Common myeloid progenitor, CD34-positive (primary cell): Measurements from ENCODE around the gene PLPP4.

Experiments used
- CTCF ChIA-PET: fragments of 350-600 bp; sonication (Branson Sonifier 250); formaldehyde crosslinking; loops from one replicate; lab custom pipeline; 2021; ENCODE audit warnings: antibody characterized with exemption; lab: Charles Lee
- POLR2A ChIA-PET: fragments of 350-600 bp; sonication (Branson Sonifier 250); formaldehyde crosslinking; loops from one replicate; lab custom pipeline; 2021; ENCODE audit warnings: antibody characterized with exemption; lab: Charles Lee
- DNase-seq, 3 donors: peaks; one replicate each; pipeline versions ENCODE4 v3.0.0 to v3.0.0-alpha.2; 2013
- H3K27ac ChIP-seq, 2 experiments: 1 replicate in 1 of 2; 2 replicates in 1 of 2; pipeline ENCODE4 v1.7.0; 2013; ENCODE audit warnings: inconsistent platforms in 2 of 2, low read length in 2 of 2, mild to moderate bottlenecking in 2 of 2, low read depth in 1 of 2, moderate library complexity in 1 of 2; ENCODE audit not compliant: severe bottlenecking in 2 of 2, insufficient read depth in 1 of 2, poor library complexity in 1 of 2
- H3K27me3 ChIP-seq, 5 experiments: replicated peaks in 2 of 5; 1 replicate in 3 of 5; 2 replicates in 2 of 5; pipeline versions ENCODE4 v1.6.1 to v1.7.0; 2013; ENCODE audit warnings: low read length in 4 of 5, mild to moderate bottlenecking in 2 of 5, moderate library complexity in 2 of 5, inconsistent platforms in 1 of 5; ENCODE audit not compliant: insufficient read depth in 5 of 5, control insufficient read depth in 4 of 5
- H3K36me3 ChIP-seq, 4 experiments: 1 replicate in 2 of 4; 2 replicates in 2 of 4; pipeline versions ENCODE4 v1.6.1 to v1.7.0; 2013; ENCODE audit warnings: low read length in 3 of 4, control low read depth in 1 of 4, mild to moderate bottlenecking in 1 of 4; ENCODE audit not compliant: control insufficient read depth in 4 of 4, insufficient read depth in 4 of 4
- H3K4me1 ChIP-seq, 4 experiments: 1 replicate in 3 of 4; 2 replicates in 1 of 4; pipeline versions ENCODE4 v1.6.1 to v1.7.1; 2013; ENCODE audit warnings: low read length in 3 of 4, mild to moderate bottlenecking in 3 of 4, control low read depth in 1 of 4, inconsistent platforms in 1 of 4, moderate library complexity in 1 of 4; ENCODE audit not compliant: control insufficient read depth in 4 of 4, insufficient read depth in 4 of 4; ENCODE audit errors: control extremely low read depth in 1 of 4
- H3K4me3 ChIP-seq, 7 experiments: 1 replicate in 4 of 7; 2 replicates in 3 of 7; pipeline versions ENCODE4 v1.5.1 to v1.7.0; 2013; ENCODE audit warnings: mild to moderate bottlenecking in 7 of 7, low read length in 6 of 7, moderate library complexity in 6 of 7, inconsistent platforms in 2 of 7, low read depth in 2 of 7, control low read depth in 1 of 7; ENCODE audit not compliant: insufficient read depth in 4 of 7, control insufficient read depth in 1 of 7; ENCODE audit errors: extremely low read depth in 1 of 7
- H3K9me3 ChIP-seq, 5 experiments: 1 replicate in 4 of 5; 2 replicates in 1 of 5; pipeline versions ENCODE4 v1.6.1 to v1.7.1; 2013; ENCODE audit warnings: low read length in 4 of 5, mild to moderate bottlenecking in 2 of 5, inconsistent platforms in 1 of 5, low read depth in 1 of 5, moderate library complexity in 1 of 5; ENCODE audit not compliant: control insufficient read depth in 4 of 5, insufficient read depth in 2 of 5; ENCODE audit errors: control extremely low read depth in 1 of 5
- WGBS: methylation state at CpG from one replicate; pipeline ENCODE4 v1.1.5; 2013; ENCODE audit not compliant: insufficient coverage; 5-methylcytosine and 5-hydroxymethylcytosine counted together

PLPP4 gene

DNA sequence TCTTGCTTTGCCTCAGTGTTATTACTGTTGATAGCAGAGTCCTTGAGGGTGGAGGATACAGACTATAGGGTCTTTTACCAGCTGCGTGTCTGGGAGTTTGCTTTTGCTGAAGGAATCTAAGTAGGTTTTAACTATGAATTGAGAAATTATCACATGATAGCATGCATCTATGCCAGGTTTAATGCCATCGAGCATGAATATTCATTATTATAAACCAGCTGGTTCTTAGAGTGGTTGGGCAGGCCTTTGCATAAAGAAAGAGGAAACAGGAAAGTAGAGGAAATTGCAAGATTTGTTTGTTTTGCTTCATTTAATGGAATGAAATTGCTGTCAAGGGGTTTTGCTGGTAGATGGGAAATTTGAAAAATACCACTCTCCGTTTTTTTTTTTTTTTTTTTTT, 70.7 kb downstream of the PLPP4 start:
- H3K9me3 ChIP-seq, result peaks cover 0 to 2% (median 0%) of the 10 kb centered on the region in 5 experiments
- no peaks in the 10 kb centered on the region for H3K36me3 ChIP-seq
- POLR2A ChIA-PET, result no interaction called here
- no peak overlapping the region for H3K27ac ChIP-seq
- DNase-seq, result no peak
- no CpG with 5 or more reads among the region's 3 CpGs for WGBS
- H3K4me1 ChIP-seq, result no peaks in the 10 kb centered on the region
- CTCF ChIA-PET, result no interaction called here
- H3K4me3 ChIP-seq, result no peak overlapping the region
- H3K27me3 ChIP-seq, result peaks cover 0 to 5% (median 0%) of the 10 kb centered on the region in 5 experiments

DNA sequence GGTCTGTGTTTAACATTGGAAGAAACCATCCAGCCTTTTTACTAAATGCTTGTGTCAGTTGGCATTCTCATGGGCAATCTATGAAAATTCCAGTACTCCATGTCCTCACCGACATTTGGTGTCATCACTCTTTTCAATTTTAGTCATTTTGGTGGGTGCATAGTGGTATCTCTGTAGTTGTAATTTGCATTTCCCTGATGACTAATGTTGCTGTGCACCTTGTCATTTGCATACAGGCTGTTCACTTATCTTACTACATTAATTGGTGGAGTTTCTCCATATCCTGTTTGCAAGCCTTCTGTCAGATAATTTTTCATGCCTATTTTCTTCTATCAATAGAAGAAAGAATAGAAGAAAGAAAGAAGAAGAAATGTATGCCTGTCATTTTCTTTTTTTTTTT, 73.7 kb downstream of the PLPP4 start:
- CTCF ChIA-PET, result no interaction called here
- Histone ChIP-seq H3K4me1 (no peaks in the 10 kb centered on the region), H3K36me3 (no peaks in the 10 kb centered on the region), H3K4me3 (no peak overlapping the region), H3K27ac (no peak overlapping the region), H3K27me3 (peaks cover 0 to 5% (median 0%) of the 10 kb centered on the region in 5 experiments), H3K9me3 (peaks cover 0 to 2% (median 0%) of the 10 kb centered on the region in 5 experiments)
- DNase-seq, result no peak
- POLR2A ChIA-PET, result no interaction called here
- no CpG with 5 or more reads among the region's 1 CpG for WGBS

DNA sequence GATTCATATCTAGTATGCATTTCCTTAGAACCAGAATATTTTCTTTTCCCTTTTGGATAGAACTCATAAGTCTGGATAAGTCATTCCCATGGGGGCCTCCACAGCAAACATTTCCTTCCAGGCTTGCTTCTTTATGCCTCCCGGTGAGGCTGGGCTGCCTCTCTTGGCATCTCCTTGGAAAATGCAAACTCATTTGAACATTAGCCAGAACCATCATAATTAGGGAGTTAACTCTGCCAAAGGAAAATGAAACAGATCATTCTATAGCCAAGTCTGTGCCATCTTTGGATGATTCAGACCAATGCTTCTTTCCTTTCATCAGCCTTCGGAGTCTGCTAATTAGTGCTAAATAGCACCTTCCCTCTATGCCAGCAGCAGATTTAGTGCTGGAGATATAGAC, 81.1 kb downstream of the PLPP4 start:
- no peak for DNase-seq
- Histone ChIP-seq H3K27me3 (peaks cover 0 to 3% (median 0%) of the 10 kb centered on the region in 5 experiments), H3K9me3 (no peaks in the 10 kb centered on the region), H3K4me1 (no peaks in the 10 kb centered on the region), H3K4me3 (no peak overlapping the region), H3K36me3 (no peaks in the 10 kb centered on the region), H3K27ac (no peak overlapping the region)
- ChIA-PET CTCF (no interaction called here), POLR2A (no interaction called here)
- 100% methylated on average over 1 of the region's 2 CpGs for WGBS

DNA sequence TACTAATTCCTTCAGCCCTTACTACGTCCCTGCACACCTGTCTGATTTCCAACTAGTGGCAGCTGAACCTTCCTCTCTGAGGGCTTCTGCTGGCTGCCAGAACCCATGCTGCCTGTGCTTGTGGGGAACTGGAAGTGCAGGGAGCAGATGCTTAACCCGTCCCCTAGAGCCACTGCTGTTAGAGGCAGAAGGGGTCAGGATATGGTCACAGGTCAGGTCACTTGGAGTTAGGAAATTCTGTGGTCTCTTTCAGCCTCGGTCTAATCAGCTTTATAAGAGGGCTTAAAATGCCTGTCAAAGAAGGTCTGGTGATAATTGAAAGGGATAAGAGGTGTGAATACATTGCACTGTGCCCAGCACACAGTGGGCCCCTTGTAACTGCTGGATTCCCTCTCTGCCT, 82.0 kb downstream of the PLPP4 start:
- no peaks in the 10 kb centered on the region for H3K9me3 ChIP-seq
- DNase-seq, result no peak
- POLR2A ChIA-PET, result no interaction called here
- no peak overlapping the region for H3K27ac ChIP-seq
- H3K4me1 ChIP-seq, result no peaks in the 10 kb centered on the region
- CTCF ChIA-PET, result no interaction called here
- no peak overlapping the region for H3K4me3 ChIP-seq
- H3K27me3 ChIP-seq, result peaks cover 0 to 3% (median 0%) of the 10 kb centered on the region in 5 experiments
- H3K36me3 ChIP-seq, result no peaks in the 10 kb centered on the region
- 78% methylated on average over 3 of the region's 3 CpGs for WGBS

DNA sequence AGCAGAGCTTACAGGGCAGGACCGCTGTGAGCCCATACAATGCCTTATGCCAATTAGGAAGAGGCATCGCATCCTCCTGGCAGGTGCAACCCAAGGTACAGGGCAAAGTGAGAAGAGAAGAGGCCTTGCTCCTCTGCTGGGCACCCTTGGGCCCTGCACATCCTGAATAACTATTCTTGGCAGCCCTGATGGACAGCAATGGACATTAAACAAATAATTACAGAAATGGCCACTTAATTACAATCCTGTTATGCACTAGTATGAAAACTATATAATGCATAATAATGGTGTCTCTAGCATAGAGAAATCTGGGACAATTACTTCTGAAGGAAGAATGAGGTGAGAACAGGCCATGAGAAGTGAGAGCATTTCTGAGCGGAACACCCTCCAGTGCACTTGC, 83.5 kb downstream of the PLPP4 start:
- H3K27me3 ChIP-seq, result peaks cover 0 to 3% (median 0%) of the 10 kb centered on the region in 5 experiments
- H3K4me3 ChIP-seq, result no peak overlapping the region
- CTCF ChIA-PET, result no interaction called here
- no peak for DNase-seq
- no peaks in the 10 kb centered on the region for H3K9me3 ChIP-seq
- no peaks in the 10 kb centered on the region for H3K4me1 ChIP-seq
- whole genome bisulfite sequencing, result 94% methylated on average over 2 of the region's 3 CpGs
- POLR2A ChIA-PET, result no interaction called here
- no peak overlapping the region for H3K27ac ChIP-seq
- no peaks in the 10 kb centered on the region for H3K36me3 ChIP-seq

DNA sequence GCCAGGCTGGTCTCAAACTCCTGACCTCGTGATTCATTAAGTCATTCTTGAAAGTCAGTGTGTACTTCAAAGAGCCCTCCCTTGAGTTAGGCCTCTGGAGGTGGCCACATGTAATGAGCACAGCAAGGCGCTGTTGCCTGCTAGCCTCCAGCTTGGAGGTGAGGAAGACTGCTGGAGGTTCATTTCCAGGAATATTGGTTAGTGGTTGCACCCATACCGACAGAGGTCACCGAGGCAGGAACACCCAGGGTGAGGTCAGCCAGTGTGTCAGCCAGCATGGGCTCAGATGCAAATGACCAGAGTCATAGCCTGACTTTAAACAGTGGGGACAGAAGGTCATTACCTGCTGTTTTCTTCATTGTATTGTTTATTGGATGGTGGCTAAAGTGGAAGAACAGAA, 85.0 kb downstream of the PLPP4 start:
- Histone ChIP-seq H3K36me3 (no peaks in the 10 kb centered on the region), H3K9me3 (no peaks in the 10 kb centered on the region), H3K4me1 (no peaks in the 10 kb centered on the region), H3K27ac (no peak overlapping the region), H3K4me3 (no peak overlapping the region), H3K27me3 (peaks cover 0 to 3% (median 0%) of the 10 kb centered on the region in 5 experiments)
- 97% methylated on average over 3 of the region's 4 CpGs for WGBS
- CTCF ChIA-PET, result no interaction called here
- DNase-seq, result no peak
- POLR2A ChIA-PET, result no interaction called here

DNA sequence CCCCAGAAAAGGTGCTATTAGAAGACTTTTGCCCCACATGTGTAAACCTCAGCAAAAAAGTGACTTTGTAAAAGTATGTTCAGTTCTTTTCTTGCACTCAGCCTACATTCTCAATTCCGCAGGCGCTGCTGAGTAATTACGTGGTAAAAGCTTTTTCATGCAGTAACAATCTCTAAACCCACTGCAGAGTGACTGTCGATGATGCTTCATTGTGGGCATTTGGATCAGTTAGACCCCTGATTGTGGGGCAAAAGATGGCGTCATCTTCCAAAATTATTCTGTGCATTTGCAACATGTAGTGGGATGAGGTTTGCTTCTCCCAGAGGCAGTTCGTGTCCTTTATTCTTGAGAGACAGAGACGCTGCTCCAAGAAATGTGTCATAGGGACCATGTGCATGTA, 85.6 kb downstream of the PLPP4 start:
- ChIA-PET POLR2A (no interaction called here), CTCF (no interaction called here)
- Histone ChIP-seq H3K36me3 (no peaks in the 10 kb centered on the region), H3K4me1 (no peaks in the 10 kb centered on the region), H3K4me3 (no peak overlapping the region), H3K27me3 (peaks cover 0 to 3% (median 0%) of the 10 kb centered on the region in 5 experiments), H3K27ac (no peak overlapping the region), H3K9me3 (no peaks in the 10 kb centered on the region)
- no peak for DNase-seq
- WGBS, result 80% methylated on average over 7 of the region's 7 CpGs
